Globus pallidus (tissue), 1 donor: Measurements from ENCODE around the gene CFAP73.
A peak's percentile ranks its signal among the peaks of the same experiment; 100 is the strongest.
"Not testable (repeated sequence)": the region's sequence is repeated elsewhere in the genome, so short reads cannot be mapped to it uniquely, and the experiment has no call there.

ENCODE experiments used
- DNase-seq: peaks from one replicate; pipeline ENCODE4 v3.0.0-alpha.2; 2015; ENCODE audit warnings: low spot score

CFAP73 gene

DNA sequence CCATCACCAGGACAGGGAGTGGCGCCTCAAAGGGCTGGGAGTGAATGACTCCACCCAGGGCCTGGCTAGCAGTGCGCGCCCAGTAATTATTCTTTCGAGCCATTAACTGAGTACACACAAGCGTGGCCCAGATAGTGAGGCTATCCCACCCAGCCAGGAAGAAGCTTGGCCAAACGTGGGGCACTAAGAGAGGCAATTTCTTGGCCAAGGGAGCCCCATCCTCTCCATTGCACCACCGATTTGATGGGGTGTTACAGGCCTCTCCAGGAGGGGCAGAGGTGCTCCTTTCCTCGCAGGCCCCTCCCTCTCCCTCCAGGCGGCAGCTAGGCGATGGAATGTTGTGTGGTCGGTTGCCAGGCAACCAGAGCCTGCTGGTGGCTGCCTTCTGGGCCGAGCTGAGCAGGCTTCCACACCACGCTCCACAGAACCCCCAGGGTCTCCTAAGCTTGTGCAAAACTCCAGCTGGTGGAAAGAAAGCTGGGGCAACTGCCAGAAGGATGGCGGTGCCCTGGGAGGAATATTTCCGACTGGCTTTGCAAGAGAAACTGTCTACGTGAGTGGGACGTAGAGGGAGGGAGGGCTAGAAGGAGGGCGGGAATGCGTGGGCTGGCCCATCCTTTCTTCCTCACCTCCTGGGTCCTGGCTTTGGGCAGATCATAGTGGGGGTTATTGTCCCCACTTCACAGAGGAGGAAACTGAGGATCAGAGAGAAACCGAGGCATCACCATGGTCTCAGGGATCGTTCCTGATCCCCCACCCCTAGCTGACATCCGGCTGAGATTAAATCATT, at the start of gene CFAP73:
TSS of gene CFAP73 (plus strand) at position 364 of the 790 bp plus-strand sequence. CDS start at position 498, 134 bp downstream.
- DNase-seq, result peak; percentile 66

DNA sequence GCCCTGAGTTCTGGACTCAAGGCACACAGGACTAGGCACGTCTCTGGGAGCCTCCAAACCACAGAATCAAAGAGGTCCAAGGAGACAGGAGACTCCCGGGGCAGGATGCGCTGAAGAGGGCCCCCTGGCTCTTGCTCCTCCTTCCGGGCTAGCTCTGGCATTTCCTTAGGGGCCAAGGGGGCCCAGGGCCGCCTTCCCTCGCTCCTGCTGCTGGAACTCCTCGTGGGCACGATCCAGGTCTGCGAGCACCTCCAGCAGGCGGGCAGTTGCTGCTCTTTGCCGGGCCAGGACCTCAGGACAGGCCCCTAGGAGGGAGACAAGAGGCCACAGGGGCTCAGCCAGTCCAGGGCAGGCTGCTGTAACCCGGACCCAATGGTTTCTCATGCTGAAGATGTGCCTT, 49.8 kb upstream of the CFAP73 start:
- DNase-seq, result no peak

DNA sequence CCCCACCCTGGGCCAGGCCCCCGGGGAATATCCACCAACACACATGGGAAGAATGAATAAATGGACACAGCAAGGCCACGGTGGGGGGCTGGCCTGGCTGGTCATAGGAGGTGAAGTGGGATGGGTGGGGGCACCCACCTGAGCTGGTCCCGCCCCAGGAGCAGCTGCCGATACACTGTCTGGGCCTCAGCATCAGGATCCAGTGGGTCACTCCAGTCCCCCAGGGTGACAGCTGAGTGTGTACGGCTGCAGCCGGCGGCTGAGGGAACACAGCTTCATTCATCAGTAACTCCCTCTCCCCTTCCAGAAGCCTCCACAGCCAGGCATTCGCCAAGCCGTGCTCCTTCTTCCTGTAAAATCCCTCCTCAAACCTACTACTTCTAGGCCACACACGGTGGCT, 47.8 kb upstream of the CFAP73 start:
- no peak for DNase-seq

GRCh38 chr12:113102811-113103210, 46.7 kb upstream of the CFAP73 start:
- DNase-seq, result no peak

- no peak for DNase-seq
These were observed 45.6 kb upstream of the CFAP73 start for GRCh38 chr12:113103756-113104450.

DNA sequence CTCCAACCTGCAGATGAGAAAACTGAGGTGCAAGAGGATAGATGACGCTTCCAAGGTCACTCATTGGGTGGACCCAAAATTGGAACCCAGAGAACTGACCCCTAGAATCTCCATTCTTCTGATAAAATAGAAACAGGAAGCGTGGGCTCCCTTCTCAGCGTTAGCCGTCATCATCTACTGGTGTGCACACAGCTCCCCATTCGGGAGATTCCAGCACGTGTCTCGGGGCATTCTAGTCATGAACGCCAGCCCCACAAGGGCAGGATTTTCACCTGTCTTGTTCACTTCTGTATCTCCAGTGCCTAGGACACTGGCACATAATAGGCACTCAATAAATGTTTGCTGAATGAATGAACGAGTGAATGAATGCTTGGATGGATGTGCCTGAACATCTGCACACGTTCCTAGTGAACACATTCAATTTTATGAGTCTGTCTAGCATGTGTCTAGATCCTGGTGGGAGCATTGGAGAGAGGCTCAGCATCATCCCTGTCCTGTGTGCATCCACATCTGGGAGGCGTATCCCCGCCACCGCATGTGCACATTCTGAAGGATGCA, 44.5 kb upstream of the CFAP73 start:
- DNase-seq, result no peak

DNA sequence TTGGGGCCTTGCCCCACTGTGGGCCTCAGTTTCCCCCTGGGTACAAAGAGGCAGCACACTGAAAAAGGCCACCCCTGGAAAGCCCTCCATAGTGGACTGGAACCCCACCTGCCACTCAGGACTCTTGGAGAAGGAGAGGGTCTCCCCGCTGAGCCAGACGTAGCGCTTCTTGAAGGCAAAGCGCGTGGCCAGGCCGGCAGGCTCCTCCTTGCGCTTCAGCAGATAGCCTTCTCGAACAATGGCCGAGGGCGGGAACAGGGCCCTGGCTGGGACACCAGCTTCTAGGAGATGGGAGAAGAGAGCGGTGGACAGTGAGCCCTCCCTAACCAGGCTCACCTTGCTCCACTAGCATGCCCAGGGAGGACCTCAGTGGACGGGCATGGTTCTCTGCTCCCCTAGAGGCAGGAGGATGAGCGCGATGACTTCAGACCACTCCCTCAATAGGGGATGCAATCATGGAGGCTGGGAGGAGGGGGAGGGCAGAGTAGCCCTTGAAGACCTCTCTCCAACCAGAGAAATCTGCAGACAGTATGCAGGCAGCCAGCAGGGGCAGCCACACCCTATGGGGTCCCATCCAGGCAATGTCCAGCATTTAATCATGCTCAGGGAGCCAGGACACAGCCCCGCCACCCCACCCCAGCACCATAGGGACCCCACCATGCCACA, 43.8 kb upstream of the CFAP73 start:
- no peak for DNase-seq

DNA sequence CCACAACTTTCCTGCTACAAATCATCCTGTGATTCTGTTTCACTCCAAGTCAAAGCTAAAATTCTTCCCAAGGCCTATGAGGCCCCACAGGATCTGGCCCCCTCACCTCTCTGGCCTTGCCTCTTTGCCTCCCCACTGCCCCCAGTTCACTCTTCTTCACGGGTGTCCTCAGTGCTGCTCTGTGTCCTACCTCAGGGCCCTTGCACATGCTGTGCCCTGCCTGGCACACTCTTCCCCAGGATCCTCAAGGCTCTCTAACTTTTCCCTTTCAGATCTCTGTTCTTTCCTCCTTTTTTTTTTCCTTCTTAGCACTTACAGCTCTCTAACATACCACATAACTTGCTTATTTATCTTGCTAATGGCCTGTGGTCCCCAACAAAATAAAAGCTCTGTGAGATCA, 43.2 kb upstream of the CFAP73 start:
- no peak for DNase-seq

GRCh38 chr12:113108308-113108707, 41.2 kb upstream of the CFAP73 start:
- DNase-seq, result no peak

- DNase-seq, result no peak
These were observed 40.2 kb upstream of the CFAP73 start for GRCh38 chr12:113109360-113109759.

DNA sequence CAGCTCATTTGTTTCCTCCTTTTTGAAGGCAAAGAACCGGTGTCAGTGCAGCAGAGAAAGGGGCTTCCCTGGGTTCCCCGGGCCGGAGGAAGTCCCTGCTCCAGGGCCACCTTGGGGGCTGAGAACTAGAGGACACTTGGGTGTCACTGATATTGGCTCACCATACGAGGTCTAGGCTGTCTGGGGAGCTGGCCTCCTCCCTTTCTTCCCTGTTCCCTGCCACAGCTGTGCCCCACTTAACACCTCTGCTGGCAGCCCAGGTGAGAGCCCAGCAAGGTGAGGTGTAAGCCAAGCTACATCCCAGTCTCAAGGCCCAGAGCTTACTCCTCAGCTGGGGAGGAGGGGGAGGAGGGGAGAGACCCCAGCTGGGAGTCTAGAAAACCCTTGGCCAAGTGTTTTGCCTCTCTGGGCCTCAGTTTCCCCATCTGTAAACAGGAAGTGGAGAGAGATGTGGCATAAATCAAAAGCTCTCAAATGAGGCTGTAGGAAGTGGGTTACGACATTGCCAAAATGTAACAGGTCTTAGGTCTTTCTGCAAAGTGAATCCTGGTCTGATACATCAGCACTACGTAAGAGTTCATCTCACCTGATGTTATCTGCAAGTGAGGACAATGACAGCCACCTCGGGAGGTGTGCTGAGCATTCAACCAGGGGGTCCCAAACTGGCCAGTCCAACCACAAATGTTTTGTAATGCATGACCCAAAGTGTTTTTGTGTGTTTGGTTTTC, 39.5 kb upstream of the CFAP73 start:
- DNase-seq, result no peak

DNA sequence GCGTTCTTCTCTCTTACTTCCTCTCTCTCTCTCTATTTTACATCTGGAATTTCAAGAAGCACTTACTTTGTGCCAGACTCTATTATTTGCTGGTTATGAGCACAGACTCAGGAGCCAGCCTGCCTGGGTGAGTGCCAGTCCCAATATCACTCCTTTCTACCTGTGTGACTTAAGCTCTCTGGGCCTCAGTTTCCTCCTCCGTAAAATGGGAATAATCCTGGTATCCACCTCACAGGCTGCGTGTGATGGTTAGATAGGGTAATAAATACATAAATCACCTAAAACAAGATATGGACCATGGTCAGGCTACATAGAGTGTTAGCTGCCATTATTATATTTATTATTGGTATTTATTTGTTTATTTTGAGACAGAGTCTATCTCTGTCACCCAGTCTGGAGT, 38.3 kb upstream of the CFAP73 start:
- DNase-seq, result no peak

DNA sequence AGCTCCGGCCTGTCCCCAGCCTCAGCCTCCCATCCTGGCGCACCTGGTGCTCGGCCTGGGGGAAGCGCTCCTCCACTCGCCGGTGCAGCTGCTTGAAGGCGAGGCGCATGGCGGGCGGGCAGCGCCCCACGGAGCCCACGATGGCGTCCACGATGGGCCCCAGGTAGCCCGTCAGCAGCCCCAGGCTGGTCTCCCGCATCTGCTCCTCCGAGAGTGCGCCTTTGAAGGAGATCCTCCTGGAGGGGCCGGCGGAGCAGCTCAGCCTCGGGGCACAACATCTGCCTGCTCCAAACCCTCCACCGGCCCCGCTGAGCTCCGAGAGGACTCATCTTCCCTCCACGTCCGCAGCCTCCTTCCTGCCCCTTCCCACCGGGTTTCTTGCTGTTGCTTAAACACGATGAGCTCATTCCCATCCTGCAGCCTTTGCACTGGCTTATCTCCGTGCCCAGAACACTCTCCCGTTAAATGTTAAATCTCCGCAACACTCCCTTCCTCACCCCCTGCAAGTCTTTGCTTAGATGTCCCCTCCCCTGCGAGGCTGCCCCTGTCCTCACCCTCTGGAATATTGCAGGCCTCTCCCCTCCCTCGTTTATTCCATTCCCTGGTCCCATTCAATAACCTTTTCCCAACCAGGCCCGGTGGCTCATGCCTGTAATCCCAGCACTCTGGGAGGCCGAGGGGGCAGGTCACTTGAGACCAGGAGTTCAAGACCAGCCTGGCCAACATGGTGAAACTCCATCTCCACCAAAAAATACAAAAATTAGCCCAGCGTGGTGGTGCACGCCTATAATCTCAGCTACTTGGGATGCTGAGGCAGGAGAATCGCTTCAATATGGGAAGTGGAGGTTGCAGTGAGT, 37.3 kb upstream of the CFAP73 start:
- DNase-seq, result no peak

DNA sequence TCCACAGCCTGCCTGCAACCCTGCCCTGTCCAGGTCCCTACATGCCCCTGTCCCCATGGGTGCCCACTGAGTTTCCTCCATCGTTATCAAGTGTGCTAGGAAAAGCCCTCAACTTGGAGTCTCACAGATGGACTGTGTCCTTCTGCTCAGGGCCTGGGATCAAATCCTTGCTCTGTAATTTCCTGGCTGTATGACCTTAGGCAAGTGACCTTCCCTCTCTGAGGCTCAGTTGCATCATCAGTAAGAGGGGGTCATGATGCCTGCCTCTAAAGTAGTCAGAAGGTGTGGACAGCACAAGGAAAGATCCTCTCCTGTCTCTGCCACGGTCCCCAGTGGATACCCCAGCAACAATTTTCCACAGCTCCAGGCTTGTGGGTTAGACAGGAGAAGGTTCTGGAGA, 36.1 kb upstream of the CFAP73 start:
- no peak for DNase-seq

- no peak for DNase-seq
These were observed 34.9 kb upstream of the CFAP73 start for GRCh38 chr12:113114447-113115178.

GRCh38 chr12:113115455-113116126, 33.9 kb upstream of the CFAP73 start:
- DNase-seq, result no peak

- DNase-seq, result no peak
These were observed 32.6 kb upstream of the CFAP73 start for GRCh38 chr12:113116875-113117274.

- DNase-seq, result not testable (repeated sequence)
These were observed 31.8 kb upstream of the CFAP73 start for GRCh38 chr12:113117684-113118083.

GRCh38 chr12:113118142-113118541, 31.4 kb upstream of the CFAP73 start:
- DNase-seq, result no peak
